MM.1S (cell line): ENCODE results near the gene OBSL1.

Experiments used
- DNase-seq: peaks from one replicate; pipeline ENCODE4 v3.0.0-alpha.2; 2015
- H2AFZ ChIP-seq: fragments of 300-600 bp; sonication (generic); 2 replicates; pipeline ENCODE4 v1.6.0; 2016; ENCODE audit warnings: antibody characterized with exemption, low read length
- H3F3A ChIP-seq: fragments of 300-600 bp; sonication (generic); 2 replicates; pipeline ENCODE4 v1.6.1; 2016; ENCODE audit warnings: mild to moderate bottlenecking, antibody characterized with exemption, low read length, moderate library complexity, mixed read lengths; ENCODE audit not compliant: insufficient read depth
- H3K27ac ChIP-seq: fragments of 300-600 bp; sonication (generic); 2 replicates; pipeline ENCODE4 v1.5.1; 2016; ENCODE audit warnings: mild to moderate bottlenecking, low read length
- H3K27me3 ChIP-seq: fragments of 300-600 bp; sonication (generic); replicated peaks from 2 replicates; pipeline ENCODE4 v1.6.0; 2016; ENCODE audit warnings: low read length; ENCODE audit not compliant: insufficient read depth
- H3K36me3 ChIP-seq: fragments of 300-600 bp; sonication (generic); replicated peaks from 2 replicates; pipeline ENCODE4 v1.6.1; 2016; ENCODE audit warnings: mild to moderate bottlenecking, low read length, mixed read lengths; ENCODE audit not compliant: insufficient read depth
- H3K4me1 ChIP-seq: fragments of 300-600 bp; sonication (generic); 2 replicates; pipeline ENCODE4 v1.6.1; 2016; ENCODE audit warnings: low read length, mixed read lengths
- H3K4me2 ChIP-seq: fragments of 300-600 bp; sonication (generic); 2 replicates; pipeline ENCODE4 v1.6.0; 2016; ENCODE audit warnings: low read depth, low read length
- H3K4me3 ChIP-seq: fragments of 300-600 bp; sonication (generic); 2 replicates; pipeline ENCODE4 v1.5.1; 2016; ENCODE audit warnings: low read length, mixed read lengths
- H3K79me2 ChIP-seq: fragments of 300-600 bp; sonication (generic); 2 replicates; pipeline ENCODE4 v1.6.1; 2016; ENCODE audit warnings: mixed run types, low read length, mixed read lengths
- H3K9ac ChIP-seq: fragments of 300-600 bp; sonication (generic); 2 replicates; pipeline ENCODE4 v1.6.1; 2016; ENCODE audit warnings: low read length, mixed read lengths
- H3K9me2 ChIP-seq: fragments of 300-600 bp; sonication (generic); replicated peaks from 2 replicates; pipeline ENCODE4 v1.6.1; 2016; ENCODE audit warnings: mild to moderate bottlenecking, low read length, mixed read lengths; ENCODE audit not compliant: insufficient read depth
- H3K9me3 ChIP-seq: fragments of 300-600 bp; sonication (generic); replicated peaks from 2 replicates; pipeline ENCODE4 v1.6.1; 2016; ENCODE audit warnings: mild to moderate bottlenecking, low read length, mixed read lengths; ENCODE audit not compliant: insufficient read depth
- H4K20me1 ChIP-seq: fragments of 300-600 bp; sonication (generic); 2 replicates; pipeline ENCODE4 v1.6.1; 2016; ENCODE audit warnings: mild to moderate bottlenecking, low read length, moderate library complexity, mixed read lengths; ENCODE audit not compliant: insufficient read depth
- EZH2 ChIP-seq: fragments of 300-600 bp; sonication (generic); optimal IDR thresholded peaks from 2 replicates; pipeline ENCODE3; 2017; ENCODE audit warnings: low read depth, mild to moderate bottlenecking, antibody characterized with exemption, low read length, mixed read lengths
- EZH2phosphoT487 ChIP-seq: fragments of 300-600 bp; sonication (generic); IDR thresholded peaks from 2 replicates; pipeline ENCODE4 v1.6.1; 2018; ENCODE audit warnings: antibody characterized with exemption, low read length
- TF ChIP-seq, protein P1 (sequence below): fragments of 300-600 bp; sonication (generic); IDR thresholded peaks from 2 replicates; pipeline ENCODE4 v1.5.1; 2016; ENCODE audit warnings: antibody characterized with exemption, low read length, mixed read lengths

The OBSL1 gene

DNA sequence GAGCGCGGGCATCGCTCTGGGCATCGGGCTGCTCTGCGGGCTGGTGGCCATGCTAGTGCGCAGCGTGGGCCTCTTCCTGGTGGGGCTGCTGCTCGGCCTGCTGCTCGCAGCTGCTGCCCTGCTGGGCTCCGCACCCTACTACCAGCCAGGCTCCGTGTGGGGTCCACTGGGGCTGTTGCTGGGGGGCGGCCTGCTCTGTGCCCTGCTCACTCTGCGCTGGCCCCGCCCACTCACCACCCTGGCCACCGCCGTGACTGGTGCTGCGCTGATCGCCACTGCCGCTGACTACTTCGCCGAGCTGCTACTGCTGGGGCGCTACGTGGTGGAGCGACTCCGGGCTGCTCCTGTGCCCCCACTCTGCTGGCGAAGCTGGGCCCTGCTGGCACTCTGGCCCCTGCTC lies 23.7 kb downstream of the OBSL1 start:
- Histone ChIP-seq H3F3A (peaks cover 8% of the 10 kb centered on the region), H3K27ac (no peak overlapping the region), H3K36me3 (no peaks in the 10 kb centered on the region)

DNA sequence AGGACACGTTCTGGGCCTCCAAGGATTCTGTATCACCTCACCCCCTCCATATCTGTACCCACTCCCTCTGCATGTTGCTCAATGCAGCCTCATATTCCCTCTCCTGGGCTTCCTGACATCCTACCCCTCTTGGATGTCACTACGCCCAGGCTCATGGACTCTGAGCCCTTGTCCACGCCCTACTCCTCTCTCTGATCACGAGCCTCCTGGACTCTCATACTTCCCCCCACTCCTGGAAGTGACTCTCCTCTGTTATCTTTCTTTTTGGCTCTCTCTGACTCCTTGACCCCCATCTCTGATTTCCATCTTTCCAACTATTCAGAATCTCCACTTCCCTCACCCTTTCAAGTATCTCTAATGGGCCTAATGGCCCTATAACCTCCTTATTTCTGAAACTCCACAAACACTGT lies 25.4 kb downstream of the OBSL1 start:
- no peaks in the 10 kb centered on the region for H3K36me3 ChIP-seq
- no peaks in the 10 kb centered on the region for H3K9me2 ChIP-seq
- no peaks in the 10 kb centered on the region for H3K27me3 ChIP-seq
- H3F3A ChIP-seq: peaks cover 9% of the 10 kb centered on the region
- no peak for DNase-seq
- H3K9ac ChIP-seq: no peak overlapping the region
- H2AFZ ChIP-seq: no peak overlapping the region
- no peak overlapping the region for H3K4me2 ChIP-seq
- H3K79me2 ChIP-seq: peaks cover 8% of the 10 kb centered on the region
- 0 out of 2 replicates have a peak, but pooled peaks cover 4% of the 10 kb centered on the region for H3K4me1 ChIP-seq
- H3K27ac ChIP-seq: no peak overlapping the region
- H3K4me3 ChIP-seq: no peak overlapping the region
- no peaks in the 10 kb centered on the region for H3K9me3 ChIP-seq
- H4K20me1 ChIP-seq: no peaks in the 10 kb centered on the region
- TF ChIP-seq, protein P1, sequence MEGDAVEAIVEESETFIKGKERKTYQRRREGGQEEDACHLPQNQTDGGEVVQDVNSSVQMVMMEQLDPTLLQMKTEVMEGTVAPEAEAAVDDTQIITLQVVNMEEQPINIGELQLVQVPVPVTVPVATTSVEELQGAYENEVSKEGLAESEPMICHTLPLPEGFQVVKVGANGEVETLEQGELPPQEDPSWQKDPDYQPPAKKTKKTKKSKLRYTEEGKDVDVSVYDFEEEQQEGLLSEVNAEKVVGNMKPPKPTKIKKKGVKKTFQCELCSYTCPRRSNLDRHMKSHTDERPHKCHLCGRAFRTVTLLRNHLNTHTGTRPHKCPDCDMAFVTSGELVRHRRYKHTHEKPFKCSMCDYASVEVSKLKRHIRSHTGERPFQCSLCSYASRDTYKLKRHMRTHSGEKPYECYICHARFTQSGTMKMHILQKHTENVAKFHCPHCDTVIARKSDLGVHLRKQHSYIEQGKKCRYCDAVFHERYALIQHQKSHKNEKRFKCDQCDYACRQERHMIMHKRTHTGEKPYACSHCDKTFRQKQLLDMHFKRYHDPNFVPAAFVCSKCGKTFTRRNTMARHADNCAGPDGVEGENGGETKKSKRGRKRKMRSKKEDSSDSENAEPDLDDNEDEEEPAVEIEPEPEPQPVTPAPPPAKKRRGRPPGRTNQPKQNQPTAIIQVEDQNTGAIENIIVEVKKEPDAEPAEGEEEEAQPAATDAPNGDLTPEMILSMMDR: no peak
- no peak for TF ChIP-seq EZH2phosphoT487
- TF ChIP-seq EZH2: no peak

More for the DNA sequence above, 23.7 kb downstream of the OBSL1 start:
- no peaks in the 10 kb centered on the region for H3K27me3 ChIP-seq
- no peaks in the 10 kb centered on the region for H3K9me3 ChIP-seq
- H3K4me3 ChIP-seq: no peak overlapping the region
- TF ChIP-seq EZH2 (no peak), EZH2phosphoT487 (no peak)
- TF ChIP-seq, protein P1: no peak
- DNase-seq: no peak
- H2AFZ ChIP-seq: no peak overlapping the region
- H3K4me2 ChIP-seq: no peak overlapping the region
- H4K20me1 ChIP-seq: no peaks in the 10 kb centered on the region
- no peaks in the 10 kb centered on the region for H3K9me2 ChIP-seq
- H3K9ac ChIP-seq: no peak overlapping the region
- H3K79me2 ChIP-seq: no peaks in the 10 kb centered on the region
- H3K4me1 ChIP-seq: 0 out of 2 replicates have a peak, but pooled peaks cover 4% of the 10 kb centered on the region

DNA sequence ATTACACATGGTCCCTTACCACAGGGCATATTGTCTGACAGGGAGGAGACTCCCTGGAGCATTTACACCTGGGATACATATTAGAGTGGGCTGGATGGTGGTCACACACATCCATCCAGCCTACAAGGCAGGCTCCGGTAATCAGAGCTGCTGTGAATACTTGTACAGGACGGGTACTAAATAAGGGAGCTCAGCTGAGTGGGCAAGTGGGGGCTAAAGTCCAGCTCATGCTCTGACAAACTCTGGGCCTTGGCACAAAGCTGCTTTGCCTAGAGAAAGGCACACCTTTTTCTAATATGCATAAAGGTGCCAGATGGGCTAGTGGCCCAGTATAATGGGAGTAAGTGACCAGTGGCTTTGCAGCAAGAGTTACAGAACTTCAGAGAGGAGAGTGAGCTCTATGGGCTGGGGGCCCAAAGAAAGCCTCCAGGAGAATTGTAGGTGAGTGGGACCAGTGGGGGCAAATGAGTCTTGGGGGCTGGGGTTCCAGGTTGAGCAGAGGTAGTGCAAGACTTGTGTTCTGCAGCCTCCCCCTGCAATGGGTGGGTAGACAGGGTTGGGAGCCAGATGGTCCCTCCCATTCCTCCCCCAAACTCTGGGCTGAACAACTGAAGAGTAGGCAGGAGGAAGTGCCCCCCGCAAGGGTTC lies 25.9 kb downstream of the OBSL1 start:
- no peaks in the 10 kb centered on the region for H3K36me3 ChIP-seq
- peaks cover 11% of the 10 kb centered on the region for H3K79me2 ChIP-seq
- H3K4me1 ChIP-seq: 0 out of 2 replicates have a peak, but pooled peaks cover 4% of the 10 kb centered on the region
- H3K27ac ChIP-seq: no peak overlapping the region
- H3F3A ChIP-seq: peaks cover 9% of the 10 kb centered on the region
- no peak overlapping the region for H3K4me2 ChIP-seq
- H3K27me3 ChIP-seq: no peaks in the 10 kb centered on the region
- H3K9ac ChIP-seq: no peak overlapping the region
- H3K9me2 ChIP-seq: no peaks in the 10 kb centered on the region
- no peak overlapping the region for H2AFZ ChIP-seq
- no peaks in the 10 kb centered on the region for H4K20me1 ChIP-seq
- DNase-seq: no peak
- H3K4me3 ChIP-seq: no peak overlapping the region
- TF ChIP-seq, protein P1: no peak
- TF ChIP-seq EZH2: no peak
- TF ChIP-seq EZH2phosphoT487: no peak
- no peaks in the 10 kb centered on the region for H3K9me3 ChIP-seq
